HEK293 (cell line): ENCODE measurements around the gene TTLL11.

Source experiments
- CTCF ChIA-PET: fragments of 350-600 bp; formaldehyde crosslinking; extraction: SDS; loops from one replicate; lab custom pipeline; 2021; ENCODE audit warnings: antibody characterized with exemption; lab: Yijun Ruan, JAX
- POLR2A ChIA-PET: fragments of 300-600 bp; formaldehyde crosslinking; extraction: SDS; loops from one replicate; lab custom pipeline; 2020; ENCODE audit warnings: antibody characterized with exemption, inconsistent platforms; lab: Yijun Ruan, JAX
- H3K27ac ChIP-seq: fragments of 200-500 bp; sonication (Bioruptor generic); 2 replicates; pipeline ENCODE4 v1.5.1; 2014; ENCODE audit warnings: low read depth, low read length, control low read depth, inconsistent platforms; ENCODE audit errors: extremely low read depth
- H3K36me3 ChIP-seq, 2 experiments: fragments of 200-500 bp in 1 of 2; sonication (Bioruptor generic) in 1 of 2; 1 replicate in 1 of 2; 2 replicates in 1 of 2; pipeline ENCODE4 v1.5.1; 2014 to 2017; ENCODE audit warnings: inconsistent platforms in 2 of 2, low read length in 2 of 2; ENCODE audit not compliant: control insufficient read depth in 2 of 2, insufficient read depth in 1 of 2
- H3K4me1 ChIP-seq: fragments of 200-500 bp; sonication (Bioruptor generic); 2 replicates; pipeline ENCODE4 v1.5.1; 2014; ENCODE audit warnings: mild to moderate bottlenecking, low read length, inconsistent platforms; ENCODE audit not compliant: control insufficient read depth, insufficient read depth
- H3K4me3 ChIP-seq: 2 replicates; pipeline ENCODE4 v1.5.1; 2011; ENCODE audit warnings: low read depth, mild to moderate bottlenecking, control low read depth, low read length, moderate library complexity
- H3K9me3 ChIP-seq: fragments of 200-500 bp; sonication (Bioruptor generic); 2 replicates; pipeline ENCODE4 v1.5.1; 2014; ENCODE audit warnings: low read depth, low read length, inconsistent platforms; ENCODE audit not compliant: control insufficient read depth, insufficient read depth
- HOXA7 ChIP-seq: sonication (generic); formaldehyde crosslinking; IDR thresholded peaks from 2 replicates; pipeline ENCODE4 v1.8.1; 2022; ENCODE audit warnings: missing genetic modification reagents, borderline replicate concordance
- KLF17 ChIP-seq: fragments of 450-650 bp; formaldehyde crosslinking; IDR thresholded peaks from 2 replicates; pipeline ENCODE4 v1.5.1; 2016; ENCODE audit warnings: missing biosample characterization, missing genetic modification characterization
- PRDM6 ChIP-seq: fragments of 450-650 bp; formaldehyde crosslinking; IDR thresholded peaks from 2 replicates; pipeline ENCODE4 v1.5.1; 2017; ENCODE audit warnings: missing biosample characterization, missing genetic modification characterization
- REST ChIP-seq: fragments of 450-650 bp; formaldehyde crosslinking; IDR thresholded peaks from 2 replicates; pipeline ENCODE4 v1.5.1; 2016; ENCODE audit warnings: missing biosample characterization, missing genetic modification characterization
- ZBTB44 ChIP-seq: fragments of 450-650 bp; IDR thresholded peaks from 2 replicates; pipeline ENCODE4 v1.5.1; 2018; ENCODE audit warnings: missing biosample characterization, mild to moderate bottlenecking, missing genetic modification characterization
- ZFP69B ChIP-seq: fragments of 450-650 bp; formaldehyde crosslinking; IDR thresholded peaks from 2 replicates; pipeline ENCODE4 v1.5.1; 2016; ENCODE audit warnings: missing biosample characterization, missing genetic modification characterization
- ZNF292 ChIP-seq: fragments of 450-650 bp; formaldehyde crosslinking; IDR thresholded peaks from 2 replicates; pipeline ENCODE4 v1.5.1; 2016; ENCODE audit warnings: low read depth, missing biosample characterization, missing genetic modification characterization, borderline replicate concordance
- ZNF350 ChIP-seq: fragments of 450-650 bp; formaldehyde crosslinking; IDR thresholded peaks from 2 replicates; pipeline ENCODE4 v1.5.0; 2017; ENCODE audit warnings: missing biosample characterization, mild to moderate bottlenecking, missing genetic modification characterization
- ZNF555 ChIP-seq: fragments of 450-650 bp; formaldehyde crosslinking; conservative IDR thresholded peaks from 2 replicates; pipeline ENCODE4 v1.5.1; 2017; ENCODE audit warnings: missing biosample characterization, mild to moderate bottlenecking, missing genetic modification characterization, inconsistent platforms
- ZNF558 ChIP-seq: fragments of 450-650 bp; formaldehyde crosslinking; IDR thresholded peaks from 2 replicates; pipeline ENCODE4 v1.5.1; 2016; ENCODE audit warnings: missing biosample characterization, missing genetic modification characterization
- ZNF580 ChIP-seq: fragments of 450-650 bp; formaldehyde crosslinking; IDR thresholded peaks from 2 replicates; pipeline ENCODE4 v1.5.1; 2016; ENCODE audit warnings: missing biosample characterization, missing genetic modification characterization
- ZNF639 ChIP-seq: fragments of 450-650 bp; formaldehyde crosslinking; IDR thresholded peaks from 2 replicates; pipeline ENCODE4 v1.5.1; 2016; ENCODE audit warnings: missing biosample characterization, missing genetic modification characterization
- ZNF664 ChIP-seq: fragments of 450-650 bp; formaldehyde crosslinking; IDR thresholded peaks from 2 replicates; pipeline ENCODE4 v1.5.1; 2016; ENCODE audit warnings: missing biosample characterization, missing genetic modification characterization
- ZNF677 ChIP-seq: fragments of 450-650 bp; IDR thresholded peaks from 2 replicates; pipeline ENCODE4 v1.5.0; 2018; ENCODE audit warnings: missing biosample characterization, mild to moderate bottlenecking, missing genetic modification characterization, moderate library complexity
- ZNF692 ChIP-seq: fragments of 450-650 bp; formaldehyde crosslinking; IDR thresholded peaks from 2 replicates; pipeline ENCODE4 v1.5.1; 2016; ENCODE audit warnings: missing biosample characterization, missing genetic modification characterization
- ZNF707 ChIP-seq: fragments of 450-650 bp; formaldehyde crosslinking; IDR thresholded peaks from 2 replicates; pipeline ENCODE4 v1.5.1; 2016; ENCODE audit warnings: missing biosample characterization, missing genetic modification characterization
- ZNF776 ChIP-seq: fragments of 450-650 bp; formaldehyde crosslinking; IDR thresholded peaks from 2 replicates; pipeline ENCODE4 v1.5.0; 2017; ENCODE audit warnings: missing biosample characterization, missing genetic modification characterization, borderline replicate concordance
- ZNF777 ChIP-seq: fragments of 450-650 bp; formaldehyde crosslinking; IDR thresholded peaks from 2 replicates; pipeline ENCODE4 v1.5.1; 2017; ENCODE audit warnings: missing biosample characterization, missing genetic modification characterization, borderline replicate concordance
- ZSCAN23 ChIP-seq: fragments of 450-650 bp; formaldehyde crosslinking; IDR thresholded peaks from 2 replicates; pipeline ENCODE4 v1.5.1; 2016; ENCODE audit warnings: missing biosample characterization, missing genetic modification characterization

TTLL11 gene

GRCh38 chr9:122056484-122056883, 36.6 kb downstream of the TTLL11 start:
- ChIA-PET CTCF (interaction anchor here (0.7 kb wide), 1 partner anchor 36 kb away, joined by 3 read pairs; no protein-coding TSS in a partner anchor), POLR2A (no interaction called here)
- Histone ChIP-seq H3K27ac (no peak overlapping the region), H3K4me3 (no peak overlapping the region), H3K4me1 (no peaks in the 10 kb centered on the region), H3K9me3 (no peaks in the 10 kb centered on the region), H3K36me3 (no peaks in the 10 kb centered on the region)
- TF ChIP-seq REST (tag by site-specific recombination) = peak; percentile 92
- TF ChIP-seq ZNF677 (tag by site-specific recombination) = no peak
- peak; percentile 47; the same call in 1 of the 2 replicates for TF ChIP-seq ZNF692 (tag by site-specific recombination)
- TF ChIP-seq ZFP69B (tag by site-specific recombination) = peak; percentile 61; the same call in 1 of the 2 replicates

- ChIA-PET CTCF (no interaction called here), POLR2A (no interaction called here)
- no peak for TF ChIP-seq ZNF350 (tag by site-specific recombination)
- TF ChIP-seq ZNF580 (tag by site-specific recombination) = no peak
- no peak for TF ChIP-seq ZNF664
- TF ChIP-seq ZNF777 = no peak
- no peak for TF ChIP-seq ZBTB44 (tag by site-specific recombination)
- TF ChIP-seq KLF17 (tag by site-specific recombination) = no peak
- TF ChIP-seq ZNF707 (tag by site-specific recombination) = no peak
- no peak overlapping the region for H3K4me3 ChIP-seq
- no peaks in the 10 kb centered on the region for H3K36me3 ChIP-seq
- H3K9me3 ChIP-seq = no peaks in the 10 kb centered on the region
- H3K4me1 ChIP-seq = no peaks in the 10 kb centered on the region
- H3K27ac ChIP-seq = no peak overlapping the region
Measured at GRCh38 chr9:122055701-122056100, 37.4 kb downstream of the TTLL11 start.

- H3K4me3 ChIP-seq = no peak overlapping the region
- ChIA-PET POLR2A (no interaction called here), CTCF (no interaction called here)
- H3K27ac ChIP-seq = no peak overlapping the region
- no peaks in the 10 kb centered on the region for H3K9me3 ChIP-seq
- H3K4me1 ChIP-seq = no peaks in the 10 kb centered on the region
- H3K36me3 ChIP-seq = no peaks in the 10 kb centered on the region
- TF ChIP-seq ZNF555 (tag by site-specific recombination) (no peak), ZNF776 (tag by site-specific recombination) (no peak), HOXA7 (CRISPR knock-in tag) (no peak), ZSCAN23 (tag by site-specific recombination) (no peak), PRDM6 (tag by site-specific recombination) (no peak), ZNF558 (tag by site-specific recombination) (no peak), ZNF707 (tag by site-specific recombination) (no peak), ZNF639 (tag by site-specific recombination) (no peak), ZNF292 (tag by site-specific recombination) (no peak)
Measured at GRCh38 chr9:122053567-122054350, 39.3 kb downstream of the TTLL11 start.
